Superior temporal gyrus (tissue), 1 donor: ENCODE measurements around the gene FIBIN.
A peak's percentile ranks its signal among the peaks of the same experiment; 100 is the strongest.
"Not testable (repeated sequence)": the region's sequence is repeated elsewhere in the genome, so short reads cannot be mapped to it uniquely, and the experiment has no call there.

Experiments
- DNase-seq: peaks from one replicate; pipeline ENCODE4 v3.0.0-alpha.2; 2016; ENCODE audit errors: extremely low spot score

FIBIN gene

DNA sequence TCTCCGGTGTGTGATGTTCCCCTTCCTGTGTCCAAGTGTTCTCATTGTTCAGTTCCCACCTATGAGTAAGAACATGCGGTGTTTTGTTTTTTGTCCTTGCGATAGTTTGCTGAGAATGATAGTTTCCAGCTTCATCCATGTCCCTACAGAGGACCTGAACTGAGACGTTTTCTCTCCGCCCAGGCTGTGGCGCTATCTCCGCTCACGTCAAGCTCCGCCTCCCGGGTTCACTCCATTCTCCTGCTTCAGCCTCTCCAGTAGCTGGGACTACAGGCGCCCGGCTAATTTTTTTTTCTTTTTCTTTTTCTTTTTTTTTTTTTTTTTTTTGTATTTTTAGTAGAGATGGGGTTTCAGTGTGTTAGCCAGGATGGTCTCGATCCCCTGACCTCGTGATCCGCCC, 16.7 kb upstream of the FIBIN start:
- DNase-seq, result not testable (repeated sequence)

DNA sequence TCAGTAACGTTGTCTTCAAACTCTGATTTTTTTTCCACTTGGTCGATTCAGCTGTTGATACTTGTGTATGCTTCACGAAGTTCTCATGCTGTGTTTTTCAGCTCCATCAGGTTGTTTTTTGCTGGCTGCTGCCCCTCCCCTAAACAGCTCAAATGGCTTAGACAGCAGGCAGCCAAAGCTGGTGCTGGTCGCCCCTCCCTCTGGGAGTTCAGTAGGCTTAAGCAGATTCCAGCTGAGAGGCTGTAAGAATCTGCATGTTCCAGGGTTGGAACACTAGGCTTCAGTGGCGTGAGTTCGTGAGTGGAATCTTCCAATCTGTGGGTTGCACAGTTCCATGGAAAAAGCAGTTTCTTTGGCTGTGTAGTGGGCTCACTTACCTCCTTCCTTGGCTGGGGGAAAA, 10.3 kb upstream of the FIBIN start:
- no peak for DNase-seq

DNA sequence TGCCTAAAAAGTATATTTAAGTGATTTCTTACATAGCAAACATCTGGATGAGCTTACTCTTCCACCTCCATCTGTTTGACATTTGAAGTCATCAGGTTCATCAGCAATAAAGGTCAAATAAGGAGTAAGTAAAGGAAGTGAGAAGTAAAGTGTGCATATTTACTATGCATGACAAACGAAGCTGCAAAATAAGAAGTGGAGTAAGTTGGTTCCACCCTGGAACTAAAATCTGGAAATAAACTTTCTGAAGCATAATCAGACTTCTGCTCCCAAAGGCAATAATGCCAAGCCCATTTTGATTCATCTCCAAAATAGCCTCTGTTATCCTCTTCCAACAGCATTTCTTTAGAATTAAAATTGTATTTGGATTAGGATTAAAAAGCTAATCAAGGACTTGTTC, 8.4 kb upstream of the FIBIN start:
- DNase-seq, result no peak

DNA sequence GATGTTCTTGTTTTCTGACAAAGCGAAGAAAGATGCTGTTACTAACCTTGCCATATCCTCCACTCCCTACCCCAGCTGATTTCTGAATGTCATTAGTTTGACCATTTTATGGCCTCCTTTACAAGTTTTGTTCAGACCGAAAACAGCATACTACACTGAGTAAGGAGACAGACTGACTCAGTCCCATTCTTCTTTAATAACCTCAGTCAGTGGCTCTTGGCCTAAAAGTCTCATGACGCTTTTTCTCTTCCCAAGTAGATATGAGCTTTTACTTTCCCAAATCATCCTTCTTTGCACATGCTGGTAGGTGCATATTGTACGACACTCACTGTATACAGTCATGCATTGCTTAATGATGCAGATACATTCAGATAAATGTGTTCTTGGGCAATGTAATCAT, 8.0 kb upstream of the FIBIN start:
- DNase-seq, result no peak

DNA sequence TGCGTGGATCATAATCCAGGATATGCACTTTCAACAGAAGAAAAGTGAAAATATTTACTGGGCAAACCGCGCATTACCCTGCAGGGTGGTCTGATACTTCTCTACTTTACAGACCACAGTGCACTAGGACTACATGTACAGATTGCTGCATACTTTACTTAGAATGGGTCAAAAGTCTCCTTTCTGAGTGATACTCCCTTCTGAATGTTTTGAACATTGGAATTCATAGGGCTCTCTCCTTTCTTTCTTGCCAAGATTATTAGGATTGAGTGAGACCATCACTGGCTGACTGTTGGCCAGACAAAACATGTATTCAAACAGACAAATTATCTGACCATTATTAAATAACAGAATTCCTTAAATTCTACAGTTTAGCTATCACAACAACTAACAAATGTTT, 6.6 kb upstream of the FIBIN start:
- no peak for DNase-seq

DNA sequence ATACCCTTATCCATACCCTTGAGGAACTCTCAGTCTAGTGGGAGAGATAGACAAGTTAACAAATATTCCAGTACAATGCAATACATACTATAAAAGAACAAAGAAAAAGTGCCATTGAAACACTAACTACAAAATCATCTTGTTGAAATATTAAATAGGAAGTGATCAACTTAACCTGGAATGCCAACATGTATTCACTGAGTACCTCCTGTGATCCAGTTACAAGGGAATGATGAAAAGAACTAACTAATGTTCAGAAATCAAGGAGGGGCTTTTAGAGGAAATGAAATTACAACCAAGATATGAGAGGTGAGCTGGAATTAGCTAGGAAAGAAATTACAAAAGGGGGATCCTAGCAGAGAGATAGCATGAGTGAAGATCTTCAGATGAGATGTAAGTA, 6.2 kb upstream of the FIBIN start:
- no peak for DNase-seq

DNA sequence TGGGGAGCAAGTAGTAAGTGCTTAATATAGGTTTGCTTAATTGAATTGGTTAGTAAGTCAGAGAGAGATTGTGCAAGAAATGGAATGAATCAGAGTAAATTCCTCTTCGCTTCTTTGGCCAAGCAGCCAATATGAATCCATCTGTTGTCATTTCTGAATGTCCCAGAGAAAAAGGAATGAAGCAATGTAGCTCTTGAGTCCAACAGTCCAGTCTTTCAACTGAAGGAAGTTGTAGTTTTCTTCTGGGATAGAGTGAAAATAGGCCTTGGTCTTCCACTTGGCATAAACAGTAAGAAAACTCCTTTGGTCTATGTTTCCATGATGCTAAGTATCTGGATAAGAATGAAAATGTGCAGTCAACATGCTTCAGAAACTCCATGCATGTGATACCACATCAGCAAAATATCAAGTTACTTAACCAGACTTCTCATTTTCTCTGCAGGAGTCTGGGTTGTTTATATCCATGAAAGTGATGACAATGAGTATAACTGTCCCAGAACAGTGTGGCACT, 1.8 kb upstream of the FIBIN start:
- DNase-seq, result no peak

DNA sequence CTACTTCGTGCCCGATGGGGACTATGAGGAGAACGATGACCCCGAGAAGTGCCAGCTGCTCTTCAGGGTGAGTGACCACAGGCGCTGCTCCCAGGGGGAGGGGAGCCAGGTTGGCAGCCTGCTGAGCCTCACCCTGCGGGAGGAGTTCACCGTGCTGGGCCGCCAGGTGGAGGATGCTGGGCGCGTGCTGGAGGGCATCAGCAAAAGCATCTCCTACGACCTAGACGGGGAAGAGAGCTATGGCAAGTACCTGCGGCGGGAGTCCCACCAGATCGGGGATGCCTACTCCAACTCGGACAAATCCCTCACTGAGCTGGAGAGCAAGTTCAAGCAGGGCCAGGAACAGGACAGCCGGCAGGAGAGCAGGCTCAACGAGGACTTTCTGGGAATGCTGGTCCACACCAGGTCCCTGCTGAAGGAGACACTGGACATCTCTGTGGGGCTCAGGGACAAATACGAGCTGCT, 751 bp downstream of the FIBIN start:
- no peak for DNase-seq

DNA sequence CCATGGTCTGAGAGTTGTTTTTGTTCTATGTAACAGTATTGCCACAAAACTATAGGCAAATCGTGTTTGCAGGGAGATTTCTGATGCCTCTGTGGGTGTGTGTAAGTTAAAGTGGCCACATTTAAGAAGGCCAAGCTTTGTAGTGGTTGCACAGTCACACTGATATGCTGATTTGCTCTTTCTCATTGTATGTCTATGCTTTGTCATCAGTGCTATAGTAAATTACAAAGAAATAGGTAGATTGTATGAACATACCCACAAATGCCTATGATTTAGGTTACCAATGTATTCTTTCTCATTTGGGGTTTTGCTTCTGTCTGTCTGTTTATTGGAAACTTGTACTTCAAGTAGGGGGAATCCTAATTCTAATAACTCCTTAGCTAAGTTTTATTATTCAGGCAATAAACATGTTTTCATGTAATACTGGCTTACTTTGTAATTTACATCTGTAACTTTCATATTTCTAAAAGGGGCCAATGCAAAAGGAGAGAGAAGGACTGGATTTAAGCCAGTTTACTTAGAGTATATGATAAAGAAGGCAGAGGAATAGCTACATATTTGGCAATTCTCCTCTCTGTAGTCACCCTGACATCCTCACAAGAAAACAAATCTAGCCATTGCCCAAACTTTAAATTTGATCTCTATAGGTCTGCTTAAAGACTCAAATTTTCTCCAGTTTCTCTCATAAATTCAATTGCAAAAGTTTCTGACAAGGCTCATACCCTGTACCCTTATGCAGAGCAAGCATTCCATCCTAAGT, 2.0 kb downstream of the FIBIN start:
- DNase-seq, result no peak

DNA sequence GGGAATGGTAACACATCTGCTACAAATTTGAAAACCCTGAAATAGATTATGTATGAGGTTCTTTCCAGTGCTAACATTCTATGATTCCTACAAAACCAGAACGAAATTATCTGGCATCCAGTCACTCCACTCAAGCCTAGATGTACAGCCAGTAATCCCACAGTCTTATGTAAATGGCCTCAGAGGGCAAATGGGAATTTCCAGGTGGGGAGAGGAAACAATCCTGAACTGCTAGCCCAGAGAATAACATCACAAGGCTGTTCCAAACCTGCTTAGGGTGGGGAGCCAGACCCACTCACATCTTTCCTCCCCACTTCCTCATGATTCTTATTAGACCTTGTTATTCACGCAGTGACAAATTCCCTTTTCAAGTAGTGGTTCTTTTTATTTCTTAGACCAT, 3.5 kb downstream of the FIBIN start:
- DNase-seq, result no peak

DNA sequence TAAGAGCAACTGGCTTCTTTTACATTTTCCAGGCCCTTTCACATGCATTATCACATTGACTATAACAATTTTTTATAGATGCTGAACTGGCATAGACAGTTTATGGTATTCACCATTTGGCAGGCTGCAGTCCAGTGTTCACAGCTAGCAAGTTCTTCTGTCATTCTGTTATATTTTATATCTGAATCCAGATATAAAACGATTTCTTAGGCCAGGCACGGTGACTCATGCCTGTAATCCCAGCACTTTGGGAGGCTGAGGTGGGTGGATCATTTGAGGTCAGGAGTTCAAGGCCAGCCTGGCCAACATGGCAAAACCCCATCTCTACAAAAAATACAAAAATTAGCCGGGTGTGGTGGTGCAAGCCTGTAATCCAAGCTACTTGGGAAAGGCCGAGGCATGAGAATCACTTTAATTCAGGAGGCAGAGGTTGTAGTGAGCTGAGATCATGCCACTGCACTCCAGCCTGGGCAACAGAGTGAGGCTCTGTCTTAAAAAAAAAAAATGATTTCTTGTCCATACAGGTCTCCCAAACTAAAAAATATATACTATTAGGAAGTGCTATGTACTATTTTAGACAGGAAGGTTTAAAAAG, 7.3 kb downstream of the FIBIN start:
- DNase-seq, result not testable (repeated sequence)

DNA sequence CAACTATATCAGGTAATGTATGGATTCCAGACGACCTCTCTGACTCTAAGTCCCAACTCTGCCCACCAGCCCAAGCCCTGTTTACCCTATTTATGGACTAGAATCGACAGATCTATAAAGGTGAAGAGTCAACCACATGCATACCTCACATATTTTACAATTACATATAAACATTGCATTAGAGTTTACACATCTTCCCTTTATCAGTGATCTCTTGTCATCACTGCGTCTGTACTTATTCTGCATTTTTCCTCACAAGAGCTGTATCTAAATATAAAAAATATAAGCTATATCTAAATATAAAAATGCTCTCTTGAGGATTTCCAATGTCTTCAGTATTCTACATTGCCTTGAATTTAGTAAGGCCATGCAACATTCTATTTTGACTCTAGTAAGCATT, 8.5 kb downstream of the FIBIN start:
- no peak for DNase-seq

DNA sequence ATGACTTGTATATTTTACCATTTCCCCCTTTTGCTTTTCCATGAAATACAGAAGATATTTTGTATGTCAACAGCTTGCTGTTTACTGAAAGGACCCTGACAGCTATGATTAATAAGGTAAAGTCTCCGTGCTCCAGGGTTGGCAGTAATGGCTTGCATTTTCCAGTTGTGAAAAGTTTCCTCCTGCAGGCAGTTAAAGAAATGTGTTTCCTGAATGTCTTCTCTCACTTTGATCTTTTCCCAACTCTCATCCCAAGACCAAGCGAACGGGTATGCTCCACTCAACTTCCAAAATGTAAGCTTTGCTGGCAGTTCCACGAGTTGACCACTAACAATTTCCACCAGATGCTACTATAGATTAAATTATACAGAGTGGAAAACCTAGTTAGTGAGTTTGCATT, 8.9 kb downstream of the FIBIN start:
- no peak for DNase-seq

DNA sequence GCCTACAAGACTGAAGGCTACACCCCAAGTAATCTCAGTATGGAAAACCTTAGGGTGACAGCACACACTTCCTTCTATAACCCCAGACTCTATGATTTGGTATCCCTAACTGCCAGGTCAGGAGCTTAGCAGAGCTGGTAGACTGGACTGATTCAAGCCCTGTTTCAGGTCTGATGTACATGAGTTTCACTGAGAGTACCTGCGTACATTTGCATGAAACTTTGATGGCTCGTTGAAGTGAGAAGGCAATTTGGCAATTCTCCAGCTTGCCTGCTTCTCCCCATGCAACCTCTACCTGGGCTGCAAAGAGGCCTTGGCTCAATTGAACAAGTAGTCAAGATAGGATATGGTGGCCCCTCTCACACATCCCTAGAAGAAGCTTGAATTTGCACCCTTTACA, 10.2 kb downstream of the FIBIN start:
- DNase-seq, result no peak

DNA sequence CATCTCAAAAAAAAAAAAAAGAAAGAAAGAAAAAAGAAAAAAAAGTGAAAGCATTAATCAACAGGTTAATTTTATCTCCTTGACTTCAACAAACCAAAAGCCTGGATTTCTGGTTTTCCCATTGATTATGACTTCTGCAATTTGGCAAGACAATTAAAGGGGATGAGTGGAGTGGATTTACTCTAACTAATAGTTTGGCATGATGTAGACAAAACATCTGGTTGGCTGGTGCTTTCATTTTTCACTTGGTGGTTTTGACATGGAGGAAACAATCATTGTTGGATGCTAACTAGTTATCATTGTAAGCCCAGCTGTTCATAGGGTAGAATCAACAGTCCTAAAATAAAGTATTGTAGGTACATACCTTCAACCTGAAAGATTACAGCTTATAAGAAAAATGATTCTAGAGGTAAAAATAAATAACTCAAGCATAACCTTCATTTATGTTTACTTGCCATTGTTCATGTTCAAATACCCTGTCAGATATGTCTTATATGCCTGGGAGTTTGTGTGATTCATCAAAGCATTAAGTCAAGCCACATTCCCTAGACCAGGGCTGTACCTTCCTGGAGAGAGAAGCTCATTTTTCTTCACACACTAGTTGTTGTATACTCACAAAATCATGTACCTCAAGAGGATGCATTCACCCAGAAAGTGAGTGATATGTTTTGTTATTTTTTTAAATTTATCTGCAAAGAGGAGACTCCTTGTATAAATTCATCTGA, 15.1 kb downstream of the FIBIN start:
- DNase-seq, result no peak

DNA sequence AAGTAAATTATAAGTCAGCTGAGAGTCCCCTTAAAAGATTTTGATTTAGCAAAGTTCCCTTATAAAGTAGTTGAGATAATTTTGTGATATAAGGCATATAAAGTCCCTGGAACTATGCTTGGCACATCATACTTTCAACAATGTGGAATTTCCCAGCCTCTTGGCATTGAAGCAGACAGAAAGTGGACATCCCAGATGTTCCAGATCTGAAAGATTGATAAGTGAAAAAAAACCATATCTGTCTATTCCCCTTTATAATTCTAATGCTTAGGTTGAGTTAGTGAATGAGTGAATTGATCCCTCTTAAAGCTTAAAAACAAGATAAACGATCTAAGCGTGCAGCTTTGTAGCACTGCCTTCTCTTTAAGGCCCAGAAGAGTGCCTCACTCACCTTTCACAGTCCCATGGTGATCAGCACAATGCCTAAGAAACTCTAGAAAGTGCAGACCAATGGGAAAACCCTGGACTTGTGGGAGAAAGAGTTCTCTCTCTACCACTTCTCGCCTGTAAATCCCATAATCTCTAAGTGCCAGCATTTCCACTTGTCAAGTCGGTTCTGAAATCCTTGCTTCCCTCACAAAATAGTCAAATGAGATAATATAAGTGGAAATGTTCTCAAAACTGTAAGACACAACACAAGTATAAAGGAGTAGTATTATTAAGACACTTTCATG, 17.8 kb downstream of the FIBIN start:
- no peak for DNase-seq

DNA sequence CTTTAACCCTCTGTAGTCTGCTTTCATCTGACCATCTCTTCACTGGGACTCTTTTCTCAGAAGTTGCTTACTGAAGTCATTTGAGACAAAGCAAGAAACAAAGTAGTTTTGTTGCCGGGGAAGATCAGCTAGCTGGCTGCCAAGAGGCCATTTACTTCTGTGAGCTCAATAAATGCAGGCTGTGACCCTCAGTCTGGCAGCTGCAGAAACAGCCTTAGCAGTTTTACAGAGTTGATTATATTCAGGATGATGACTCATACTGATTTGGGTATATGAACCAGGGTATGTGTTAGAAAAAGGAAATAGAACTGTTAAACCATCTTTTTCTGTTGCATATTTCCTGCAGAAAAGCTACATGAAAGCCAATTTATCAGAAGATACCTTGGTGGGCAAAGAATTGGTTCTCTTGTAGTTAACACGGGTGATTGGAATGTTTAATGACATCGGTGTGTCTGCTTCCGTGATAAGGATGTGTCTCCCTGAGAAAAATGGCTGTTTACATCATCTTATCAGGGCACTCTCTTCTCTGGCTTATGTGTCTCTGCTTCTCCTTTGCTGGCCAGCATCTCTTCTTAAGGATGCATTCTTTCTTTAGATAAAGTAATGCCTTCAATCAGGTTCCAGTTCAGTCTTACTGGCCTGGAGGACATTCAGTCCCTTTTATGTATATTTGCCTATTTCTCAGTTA, 18.5 kb downstream of the FIBIN start:
- peak; percentile 59 for DNase-seq

DNA sequence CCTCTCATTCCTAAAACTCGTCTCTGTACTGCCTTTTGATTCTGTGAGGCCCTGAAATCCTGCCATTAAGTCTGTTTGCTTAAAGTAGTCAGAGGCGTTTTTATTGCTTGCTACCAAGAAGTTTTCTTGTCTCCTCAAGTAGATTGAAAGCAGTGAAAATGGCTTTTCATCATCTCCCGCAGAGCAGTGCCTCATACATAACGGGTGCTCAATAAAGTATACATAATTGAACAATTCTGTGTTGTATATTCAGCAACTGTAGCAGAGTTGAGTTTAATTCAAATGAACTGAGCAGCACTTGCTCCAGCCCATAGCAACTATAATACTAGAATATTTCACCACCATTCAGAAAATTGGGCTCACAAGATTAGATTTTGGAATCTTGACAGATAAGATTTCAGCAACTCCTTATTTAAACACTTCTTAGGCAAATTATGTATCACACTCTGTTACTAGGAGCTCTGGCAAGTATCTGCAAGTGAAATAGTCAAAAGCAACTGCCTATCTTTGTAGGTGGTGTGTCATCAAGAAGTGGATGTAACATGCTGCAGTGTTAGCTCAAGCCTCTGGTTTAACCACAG, 20.0 kb downstream of the FIBIN start:
- DNase-seq, result peak; percentile 64

DNA sequence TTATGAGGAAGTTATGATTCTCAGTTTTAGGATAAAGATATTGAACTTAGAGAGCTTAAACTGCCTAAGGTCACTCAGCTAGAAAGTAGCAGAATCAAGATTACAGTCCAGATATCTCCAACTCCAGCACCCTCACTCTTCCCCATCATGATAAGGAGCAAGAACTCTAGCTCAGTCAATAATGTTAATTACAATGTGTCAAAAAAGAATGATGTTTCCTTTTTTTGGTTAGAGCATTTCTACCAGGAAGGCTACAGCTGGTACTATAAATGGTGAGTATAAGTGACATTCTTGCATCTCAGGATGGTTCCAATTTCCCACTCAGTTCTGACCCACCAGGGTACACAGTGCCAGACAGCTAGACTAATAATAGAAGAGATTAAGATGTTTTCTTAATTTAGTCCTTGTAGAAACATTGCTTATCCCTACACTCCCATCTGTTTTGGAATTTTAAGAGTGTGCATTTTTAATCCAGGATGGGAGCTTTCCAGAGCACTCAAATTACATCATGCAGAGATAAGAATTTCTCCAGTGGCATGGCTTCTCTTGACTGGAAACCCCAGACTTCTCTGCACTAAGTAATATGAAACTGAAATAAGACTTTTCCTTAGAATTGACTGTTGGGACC, 25.1 kb downstream of the FIBIN start:
- DNase-seq, result no peak

DNA sequence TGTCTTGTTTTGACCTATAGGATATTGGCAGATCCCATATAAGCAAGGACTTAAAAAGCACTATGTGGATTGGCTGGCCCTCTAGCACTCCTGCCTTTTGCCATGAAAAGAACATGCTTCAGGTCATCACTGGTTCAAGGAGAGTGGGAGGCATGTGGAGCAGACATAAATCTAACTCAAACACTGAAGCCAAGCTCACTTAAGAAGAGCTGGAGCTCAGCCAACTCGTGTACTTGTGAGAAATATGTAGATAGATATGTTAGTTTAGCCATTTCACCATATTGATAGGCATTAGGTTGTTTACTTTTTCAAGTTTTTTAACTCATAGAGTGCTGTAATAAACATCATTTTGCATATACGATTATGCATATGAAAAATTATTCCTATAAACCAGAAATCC, 26.8 kb downstream of the FIBIN start:
- DNase-seq, result no peak
